ENCODE measurements around the gene CHST3.

Gene CHST3

DNA sequence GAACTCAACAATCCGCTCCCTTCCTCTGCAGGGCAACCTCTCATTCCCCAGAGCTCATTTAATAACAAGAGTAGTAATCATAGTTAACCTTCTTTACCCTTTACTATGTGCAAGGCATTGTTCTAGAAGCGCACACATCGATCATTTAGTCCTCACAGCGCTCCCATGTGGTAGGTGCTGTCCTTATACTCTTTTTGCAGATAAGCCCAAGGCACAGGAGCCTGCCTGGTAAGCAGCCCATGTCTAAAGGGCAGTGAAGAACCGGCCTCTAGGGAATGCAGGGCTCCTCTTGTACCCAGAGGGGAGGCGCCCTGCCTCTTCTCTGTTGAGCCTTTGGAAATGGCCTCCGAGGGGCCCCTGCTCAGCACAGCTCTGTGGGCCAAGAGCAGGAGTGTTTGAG is 14.3 kb downstream of the CHST3 start:
- H3K4me3 Mint-ChIP-seq: peak overlapping the region; percentile 51
- H3K36me3 Mint-ChIP-seq (ENCODE audit: low read depth): peaks cover 4% of the 10 kb centered on the region
- TF ChIP-seq, protein P1, sequence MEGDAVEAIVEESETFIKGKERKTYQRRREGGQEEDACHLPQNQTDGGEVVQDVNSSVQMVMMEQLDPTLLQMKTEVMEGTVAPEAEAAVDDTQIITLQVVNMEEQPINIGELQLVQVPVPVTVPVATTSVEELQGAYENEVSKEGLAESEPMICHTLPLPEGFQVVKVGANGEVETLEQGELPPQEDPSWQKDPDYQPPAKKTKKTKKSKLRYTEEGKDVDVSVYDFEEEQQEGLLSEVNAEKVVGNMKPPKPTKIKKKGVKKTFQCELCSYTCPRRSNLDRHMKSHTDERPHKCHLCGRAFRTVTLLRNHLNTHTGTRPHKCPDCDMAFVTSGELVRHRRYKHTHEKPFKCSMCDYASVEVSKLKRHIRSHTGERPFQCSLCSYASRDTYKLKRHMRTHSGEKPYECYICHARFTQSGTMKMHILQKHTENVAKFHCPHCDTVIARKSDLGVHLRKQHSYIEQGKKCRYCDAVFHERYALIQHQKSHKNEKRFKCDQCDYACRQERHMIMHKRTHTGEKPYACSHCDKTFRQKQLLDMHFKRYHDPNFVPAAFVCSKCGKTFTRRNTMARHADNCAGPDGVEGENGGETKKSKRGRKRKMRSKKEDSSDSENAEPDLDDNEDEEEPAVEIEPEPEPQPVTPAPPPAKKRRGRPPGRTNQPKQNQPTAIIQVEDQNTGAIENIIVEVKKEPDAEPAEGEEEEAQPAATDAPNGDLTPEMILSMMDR (IDR thresholded peaks at IDR 0.05): no peak
- peaks cover 89% of the 10 kb centered on the region for H3K4me1 Mint-ChIP-seq
- peak overlapping the region; percentile 74 for H3K27ac Mint-ChIP-seq
- H3K27me3 Mint-ChIP-seq (ENCODE audit: low read depth, poor library complexity): peaks cover 5% of the 10 kb centered on the region
- no peaks in the 10 kb centered on the region for H3K9me3 Mint-ChIP-seq
- DNase-seq: no peak

DNA sequence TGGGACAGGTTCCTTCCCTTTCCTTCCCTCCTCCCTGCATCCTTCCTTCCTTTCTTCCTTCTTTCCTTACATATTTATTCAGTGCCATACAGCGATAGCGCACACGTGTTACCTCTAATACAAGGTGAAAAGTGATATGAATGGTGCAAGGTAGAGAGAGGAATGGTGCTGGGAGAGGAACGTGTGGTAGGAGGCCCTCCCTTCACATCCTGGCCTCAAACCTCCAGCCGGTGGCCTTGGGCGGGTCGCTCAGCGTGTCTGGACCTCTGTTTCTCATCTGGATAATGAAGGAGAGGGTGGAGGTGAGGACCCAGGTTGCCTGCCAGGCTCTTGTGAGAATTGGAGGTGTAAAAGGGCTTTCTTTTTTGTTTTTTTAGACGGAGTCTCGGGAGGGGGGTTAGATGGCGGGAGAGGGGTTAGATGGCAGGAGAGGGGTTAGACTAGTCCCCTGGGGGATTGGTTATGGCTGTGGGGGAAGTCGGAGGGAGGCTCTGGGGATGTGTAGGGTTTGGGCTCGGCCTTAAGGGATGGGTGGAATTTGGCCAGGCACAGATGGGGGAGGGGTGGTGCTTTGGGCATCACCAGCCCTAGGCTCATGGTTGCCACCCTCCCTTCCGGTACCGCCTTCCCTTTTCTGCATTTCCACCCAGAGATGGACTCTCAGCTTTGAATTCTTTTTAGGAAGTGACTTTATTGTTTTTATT is 14.9 kb downstream of the CHST3 start:
- Mint-ChIP-seq H3K36me3 (ENCODE audit: low read depth) (peaks cover 4% of the 10 kb centered on the region), H3K4me1 (peaks cover 87% of the 10 kb centered on the region), H3K27me3 (ENCODE audit: low read depth, poor library complexity) (peaks cover 2% of the 10 kb centered on the region), H3K9me3 (no peaks in the 10 kb centered on the region), H3K4me3 (peak overlapping the region; percentile 61), H3K27ac (peak overlapping the region; percentile 97)
- DNase-seq: no peak
- TF ChIP-seq, protein P1 (IDR thresholded peaks at IDR 0.05): no peak

DNA sequence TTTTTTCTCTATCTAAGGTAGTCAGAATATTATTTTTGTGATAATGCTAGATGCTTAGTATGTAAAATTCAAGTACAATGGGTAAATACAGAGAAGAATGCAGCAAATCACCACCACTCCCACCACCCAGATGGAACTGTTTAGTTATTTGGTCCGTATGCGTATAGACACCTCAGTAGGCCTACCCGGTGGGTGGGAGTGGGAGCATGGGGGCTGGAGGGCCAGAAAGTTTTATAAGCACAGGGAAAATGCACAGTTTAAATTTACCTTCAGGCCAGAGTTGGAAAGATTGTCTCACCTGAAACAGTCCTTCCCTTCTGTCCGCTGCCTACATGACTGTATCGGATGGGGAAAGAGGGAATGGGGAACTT is 15.5 kb downstream of the CHST3 start:
- H3K27me3 Mint-ChIP-seq (ENCODE audit: low read depth, poor library complexity): no peaks in the 10 kb centered on the region
- peaks cover 92% of the 10 kb centered on the region for H3K4me1 Mint-ChIP-seq
- TF ChIP-seq, protein P1 (IDR thresholded peaks at IDR 0.05): no peak
- peak overlapping the region; percentile 97 for H3K27ac Mint-ChIP-seq
- no peak for DNase-seq
- H3K36me3 Mint-ChIP-seq (ENCODE audit: low read depth): peaks cover 4% of the 10 kb centered on the region
- no peaks in the 10 kb centered on the region for H3K9me3 Mint-ChIP-seq
- peak overlapping the region; percentile 61 for H3K4me3 Mint-ChIP-seq

DNA sequence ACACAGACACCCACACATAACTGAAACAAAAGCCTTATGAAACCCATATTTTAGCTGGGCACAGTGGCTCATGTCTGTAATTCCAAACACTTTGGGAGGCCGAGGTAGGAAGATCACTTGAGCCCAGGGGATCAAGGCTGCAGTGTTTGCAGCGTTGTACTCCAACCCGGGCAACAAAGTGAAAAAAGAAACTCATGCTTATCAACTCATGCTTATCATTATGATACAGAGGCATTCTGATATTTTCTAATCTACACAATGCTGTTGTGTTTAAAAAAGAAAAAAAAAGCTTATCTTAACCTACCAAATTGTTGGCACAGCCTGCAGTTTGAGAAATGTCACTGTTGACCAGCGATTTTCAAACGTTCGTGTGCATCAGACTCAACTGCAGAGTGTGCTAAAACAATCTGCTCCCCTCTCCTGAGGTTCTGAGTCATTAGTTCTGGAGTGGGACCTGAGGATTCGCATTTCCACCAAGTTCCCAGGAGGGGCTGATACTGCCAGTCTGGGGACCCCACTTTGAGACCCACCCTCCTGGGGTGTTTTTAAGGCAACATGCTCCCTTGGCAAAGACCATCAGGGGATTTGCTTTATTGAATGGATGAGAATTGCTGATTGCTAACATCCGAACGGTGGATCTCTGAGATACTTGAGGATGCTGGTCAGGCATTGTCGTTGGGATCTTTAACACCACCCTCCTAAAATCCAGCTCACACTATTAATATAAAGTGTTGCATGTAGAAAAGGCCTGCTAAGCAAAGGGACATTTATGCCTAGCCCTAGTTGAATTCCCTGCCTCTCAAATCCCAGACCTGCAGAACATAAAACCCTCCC is 16.2 kb downstream of the CHST3 start:
- Mint-ChIP-seq H3K4me1 (peaks cover 93% of the 10 kb centered on the region), H3K9me3 (no peaks in the 10 kb centered on the region), H3K36me3 (ENCODE audit: low read depth) (peaks cover 4% of the 10 kb centered on the region), H3K27ac (peak overlapping the region; percentile 97), H3K27me3 (ENCODE audit: low read depth, poor library complexity) (no peaks in the 10 kb centered on the region), H3K4me3 (peak overlapping the region; percentile 61)
- no peak for DNase-seq
- TF ChIP-seq, protein P1 (IDR thresholded peaks at IDR 0.05): no peak

DNA sequence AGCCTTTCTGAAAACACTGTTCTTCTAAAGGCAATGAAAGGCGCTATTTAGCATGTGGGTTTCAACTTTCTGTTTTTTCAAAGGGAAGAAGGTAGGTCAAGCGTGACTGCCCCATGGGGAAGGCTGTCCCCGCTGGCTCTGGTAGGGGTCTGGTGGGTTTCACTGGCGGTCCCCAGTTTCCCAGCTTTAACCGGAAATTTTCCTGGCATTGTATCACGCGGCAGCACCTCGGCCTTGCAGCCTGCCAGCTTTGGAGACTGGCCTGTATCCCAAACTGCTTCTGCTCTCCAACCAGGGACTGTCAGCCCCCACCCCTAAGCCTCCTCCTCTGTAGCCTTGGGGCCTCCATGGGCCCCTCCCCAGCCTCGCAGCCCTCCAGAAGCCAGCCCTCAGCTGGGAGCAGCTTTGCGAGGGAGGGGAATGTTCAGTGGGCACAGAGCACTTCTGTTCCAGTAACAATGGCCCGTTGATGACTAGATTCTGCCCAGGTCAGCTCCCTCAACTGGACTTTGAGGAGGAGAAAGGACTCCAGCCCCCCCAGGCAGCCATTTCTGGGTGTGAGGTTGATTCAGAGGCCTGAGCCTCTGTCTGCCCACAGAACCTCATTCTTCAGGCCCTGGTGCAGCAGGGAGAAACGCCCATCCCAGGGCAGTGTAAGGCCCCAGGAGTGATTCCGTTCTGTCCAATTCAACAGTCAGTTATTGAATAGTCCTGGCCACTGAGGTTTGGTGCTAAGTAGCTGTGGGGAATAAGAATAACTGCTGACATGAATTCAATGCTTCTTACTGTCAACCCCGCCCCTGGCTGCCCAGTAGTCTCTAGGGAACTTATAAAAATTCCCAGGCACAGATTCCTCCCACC is 17.1 kb downstream of the CHST3 start:
- peak overlapping the region; percentile 97 for H3K27ac Mint-ChIP-seq

More for the DNA sequence above, 17.1 kb downstream of the CHST3 start:
- H3K27me3 Mint-ChIP-seq (ENCODE audit: low read depth, poor library complexity): no peaks in the 10 kb centered on the region
- TF ChIP-seq, protein P1 (IDR thresholded peaks at IDR 0.05): no peak
- peak overlapping the region; percentile 61 for H3K4me3 Mint-ChIP-seq
- H3K9me3 Mint-ChIP-seq: no peaks in the 10 kb centered on the region
- peak; percentile 38 for DNase-seq
- peaks cover 4% of the 10 kb centered on the region for H3K36me3 Mint-ChIP-seq (ENCODE audit: low read depth)
- peaks cover 93% of the 10 kb centered on the region for H3K4me1 Mint-ChIP-seq
